GM21717 (cell line): ENCODE results near the gene THNSL1.
"Not testable (repeated sequence)": the region's sequence is repeated elsewhere in the genome, so short reads cannot be mapped to it uniquely, and the experiment has no call there.

Experiments used
- ATAC-seq: cut with Tn5 transposase; IDR thresholded peaks from one replicate; pipeline ENCODE4 v1.9.1; 2021; ENCODE audit warnings: mild to moderate bottlenecking, moderate library complexity; ENCODE audit not compliant: unreplicated experiment

The THNSL1 gene

GRCh38 chr10:24998044-24998443 is 18.4 kb upstream of the THNSL1 start:
- no peak for ATAC-seq

GRCh38 chr10:25011591-25011990 is 4.8 kb upstream of the THNSL1 start:
- ATAC-seq = not testable (repeated sequence)

GRCh38 chr10:25014579-25014978 is 1.8 kb upstream of the THNSL1 start:
- ATAC-seq = no peak

GRCh38 chr10:25015828-25016375 is 510 bp upstream of the THNSL1 start, which contains the start of gene ENKUR:
Gene ENKUR (minus strand): TSS chr10:25016158. CDS start chr10:25015936, 222 bp downstream.
- ATAC-seq = peak; percentile 66

- peak; percentile 1 for ATAC-seq
Observed at GRCh38 chr10:25017154-25017590, 760 bp downstream of the THNSL1 start.

GRCh38 chr10:25017661-25018060 is 1.2 kb downstream of the THNSL1 start:
- ATAC-seq = no peak

GRCh38 chr10:25018703-25019102 is 2.3 kb downstream of the THNSL1 start:
- ATAC-seq = no peak

- no peak for ATAC-seq
Observed at GRCh38 chr10:25023278-25023677, 6.9 kb downstream of the THNSL1 start.

GRCh38 chr10:25024528-25024927 is 8.1 kb downstream of the THNSL1 start:
- ATAC-seq = no peak

- ATAC-seq = no peak
Observed at GRCh38 chr10:25026463-25026862, 10.1 kb downstream of the THNSL1 start.

GRCh38 chr10:25028711-25029110 is 12.3 kb downstream of the THNSL1 start:
- no peak for ATAC-seq

- ATAC-seq = no peak
Observed at GRCh38 chr10:25029519-25029918, 13.1 kb downstream of the THNSL1 start.

- no peak for ATAC-seq
Observed at GRCh38 chr10:25036381-25036780, 20.0 kb downstream of the THNSL1 start.

- no peak for ATAC-seq
Observed at GRCh38 chr10:25038325-25038724, 21.9 kb downstream of the THNSL1 start.

GRCh38 chr10:25039531-25039930 is 23.1 kb downstream of the THNSL1 start:
- ATAC-seq = no peak

- no peak for ATAC-seq
Observed at GRCh38 chr10:25046641-25047040, 30.2 kb downstream of the THNSL1 start.

GRCh38 chr10:25047088-25047487 is 30.7 kb downstream of the THNSL1 start:
- ATAC-seq = no peak

- ATAC-seq = no peak
Observed at GRCh38 chr10:25047591-25048301, 31.3 kb downstream of the THNSL1 start.

- no peak for ATAC-seq
Observed at GRCh38 chr10:25048450-25048849, 32.0 kb downstream of the THNSL1 start.

GRCh38 chr10:25049966-25050365 is 33.6 kb downstream of the THNSL1 start:
- ATAC-seq = no peak

- ATAC-seq = no peak
Observed at GRCh38 chr10:25050402-25050801, 34.0 kb downstream of the THNSL1 start.

GRCh38 chr10:25052012-25052411 is 35.6 kb downstream of the THNSL1 start:
- no peak for ATAC-seq

- no peak for ATAC-seq
Observed at GRCh38 chr10:25056726-25057125, 40.3 kb downstream of the THNSL1 start.
